ENCODE results near the gene ANK2. TPM values are rescaled to one million over a fixed set of nuclear protein-coding genes. Genes with fewer than 3 reads are reported as not detected.
A peak's percentile ranks its signal among the peaks of the same experiment; 100 is the strongest.

The ANK2 gene
- total and polyA plus RNA-seq, 2 donors: 9.0 to 149 TPM

DNA sequence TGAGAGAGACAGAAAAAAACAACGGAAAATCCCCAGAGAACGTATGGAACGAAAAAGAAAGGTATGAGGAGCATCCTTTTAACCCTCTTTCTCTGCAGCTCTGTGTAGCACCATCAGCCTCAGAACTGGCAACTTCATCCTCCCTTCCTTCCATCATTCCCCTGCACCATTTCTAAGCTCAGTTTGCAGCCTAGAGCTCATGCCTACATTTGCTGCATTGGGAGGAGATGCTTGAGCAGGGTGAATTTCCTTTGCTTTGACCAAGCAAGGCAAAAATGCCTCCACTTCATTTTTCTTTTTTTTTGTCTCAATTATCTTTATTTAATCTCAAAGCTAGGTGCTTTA lies 67.9 kb downstream of the ANK2 start:
- Histone ChIP-seq H3K4me3 (ENCODE audit: low read depth, low read length) (no peak overlapping the region), H3K4me1 (ENCODE audit: insufficient read depth) (no peaks in the 10 kb centered on the region), H3K36me3 (ENCODE audit: insufficient read depth) (no peaks in the 10 kb centered on the region), H3K27ac (ENCODE audit: low read depth) (no peak overlapping the region)
- WGBS: 66% methylated on average over 3 of the region's 3 CpGs
- no peak for DNase-seq (ENCODE audit: extremely low spot score)

DNA sequence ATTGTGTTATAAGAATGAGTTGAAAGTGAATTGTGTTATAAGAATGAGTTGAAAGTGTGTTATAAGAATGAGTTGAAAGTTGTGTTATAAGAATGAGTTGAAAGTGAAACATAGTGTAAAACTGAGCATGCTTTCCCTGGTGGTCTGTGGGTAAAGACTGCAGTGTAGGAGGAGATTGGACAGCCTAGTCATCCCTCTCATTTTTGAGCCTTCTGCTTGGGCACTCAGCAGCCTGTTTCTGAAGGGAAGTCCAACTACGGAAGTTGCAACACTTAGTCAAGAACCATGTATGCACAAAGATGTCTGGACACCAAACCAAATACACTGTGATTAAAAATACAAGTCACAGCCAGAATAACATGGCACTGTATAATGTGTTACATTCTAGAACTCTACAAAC lies 72.6 kb downstream of the ANK2 start:
- Histone ChIP-seq H3K4me1 (ENCODE audit: insufficient read depth) (no peaks in the 10 kb centered on the region), H3K27ac (ENCODE audit: low read depth) (no peak overlapping the region), H3K36me3 (ENCODE audit: insufficient read depth) (no peaks in the 10 kb centered on the region), H3K4me3 (ENCODE audit: low read depth, low read length) (no peak overlapping the region)
- WGBS: 95% methylated on average over 1 of the region's 1 CpG
- DNase-seq (ENCODE audit: extremely low spot score): no peak

- Histone ChIP-seq H3K36me3 (ENCODE audit: insufficient read depth) (no peaks in the 10 kb centered on the region), H3K27ac (ENCODE audit: low read depth) (no peak overlapping the region), H3K4me1 (ENCODE audit: insufficient read depth) (no peaks in the 10 kb centered on the region), H3K4me3 (ENCODE audit: low read depth, low read length) (no peak overlapping the region)
- 63% methylated on average over 1 of the region's 1 CpG for WGBS
- DNase-seq (ENCODE audit: extremely low spot score): no peak
Measured at GRCh38 chr4:113125418-113125817, 76.0 kb downstream of the ANK2 start.

DNA sequence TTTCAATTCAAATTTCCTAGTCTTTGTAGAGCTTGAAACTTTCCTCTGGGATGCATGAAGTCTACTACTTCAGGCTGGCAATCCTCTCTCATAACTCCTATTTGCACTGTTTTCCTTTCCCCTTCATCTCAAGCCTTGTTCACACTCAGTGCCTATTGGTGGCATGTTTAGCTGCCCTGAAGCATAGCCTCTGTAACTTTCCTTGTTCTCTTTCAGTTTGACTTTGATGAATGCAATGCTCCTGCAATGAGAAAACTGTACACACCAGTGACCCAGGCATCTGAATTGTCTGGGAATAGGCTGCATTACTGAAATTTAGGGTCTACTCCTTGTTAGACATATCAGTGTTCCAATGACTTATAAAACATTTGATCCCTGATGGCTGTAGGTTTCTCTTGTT lies 81.7 kb downstream of the ANK2 start:
- Histone ChIP-seq H3K36me3 (ENCODE audit: insufficient read depth) (no peaks in the 10 kb centered on the region), H3K4me1 (ENCODE audit: insufficient read depth) (no peaks in the 10 kb centered on the region), H3K27ac (ENCODE audit: low read depth) (no peak overlapping the region), H3K4me3 (ENCODE audit: low read depth, low read length) (no peak overlapping the region)
- DNase-seq (ENCODE audit: extremely low spot score): no peak

- no peak for DNase-seq (ENCODE audit: extremely low spot score)
Measured at GRCh38 chr4:113131621-113132020, 82.2 kb downstream of the ANK2 start.

DNA sequence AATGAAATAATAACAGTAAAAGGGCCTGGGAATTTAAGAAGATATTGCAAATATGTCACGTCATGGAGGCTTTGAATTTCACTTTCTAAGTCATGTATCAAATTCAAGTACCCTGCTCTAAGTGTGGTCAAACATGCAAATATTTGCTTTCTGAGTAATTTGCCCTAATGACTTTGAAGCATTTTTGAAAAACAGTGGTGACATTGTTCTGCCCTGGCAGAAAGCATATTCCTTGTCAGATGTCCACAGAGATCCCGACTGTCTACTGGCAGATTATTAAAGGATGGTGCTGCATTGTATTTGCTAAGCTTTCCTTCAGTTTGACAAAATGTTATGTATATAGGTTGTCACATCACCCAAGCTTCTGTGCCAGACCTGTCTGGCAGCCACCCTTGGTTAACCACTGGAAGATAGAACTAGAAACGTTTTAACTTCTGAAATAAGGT lies 92.5 kb downstream of the ANK2 start:
- no peak overlapping the region for H3K27ac ChIP-seq (ENCODE audit: low read depth)
- no peaks in the 10 kb centered on the region for H3K36me3 ChIP-seq (ENCODE audit: insufficient read depth)
- H3K4me1 ChIP-seq (ENCODE audit: insufficient read depth): no peaks in the 10 kb centered on the region
- no peak overlapping the region for H3K4me3 ChIP-seq (ENCODE audit: low read depth, low read length)
- WGBS: 51% methylated on average over 3 of the region's 3 CpGs
- no peak for DNase-seq (ENCODE audit: extremely low spot score)

More at GRCh38 chr4:113131621-113132020, 82.2 kb downstream of the ANK2 start:
- Histone ChIP-seq H3K27ac (ENCODE audit: low read depth) (no peak overlapping the region), H3K4me1 (ENCODE audit: insufficient read depth) (no peaks in the 10 kb centered on the region), H3K36me3 (ENCODE audit: insufficient read depth) (no peaks in the 10 kb centered on the region), H3K4me3 (ENCODE audit: low read depth, low read length) (no peak overlapping the region)
- WGBS: 63% methylated on average over 2 of the region's 2 CpGs

GRCh38 chr4:113142351-113142750 lies 92.9 kb downstream of the ANK2 start:
- Histone ChIP-seq H3K4me3 (ENCODE audit: low read depth, low read length) (no peak overlapping the region), H3K4me1 (ENCODE audit: insufficient read depth) (no peaks in the 10 kb centered on the region), H3K36me3 (ENCODE audit: insufficient read depth) (no peaks in the 10 kb centered on the region), H3K27ac (ENCODE audit: low read depth) (no peak overlapping the region)
- no peak for DNase-seq (ENCODE audit: extremely low spot score)
- 84% methylated on average over 3 of the region's 3 CpGs for WGBS

DNA sequence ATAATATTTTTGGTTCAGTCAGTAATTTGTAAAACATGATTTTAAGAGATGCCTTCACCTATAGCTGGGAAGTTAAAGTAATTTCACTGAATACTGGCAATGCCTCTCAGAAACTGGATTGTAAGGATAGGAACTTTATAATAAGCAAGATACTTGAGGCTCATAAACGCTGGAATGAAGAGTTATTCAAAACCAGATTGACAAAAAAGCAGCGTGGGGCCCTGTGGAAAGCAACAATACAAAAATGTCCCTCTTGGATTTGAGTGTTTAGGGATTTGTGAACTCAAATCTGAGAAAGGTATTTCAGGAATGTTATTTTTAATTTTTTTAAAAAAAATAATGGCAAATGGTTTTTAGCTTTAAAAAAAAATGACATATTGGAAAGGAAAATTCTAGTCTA lies 94.6 kb downstream of the ANK2 start:
- no peaks in the 10 kb centered on the region for H3K4me1 ChIP-seq (ENCODE audit: insufficient read depth)
- H3K27ac ChIP-seq (ENCODE audit: low read depth): no peak overlapping the region
- no peak overlapping the region for H3K4me3 ChIP-seq (ENCODE audit: low read depth, low read length)
- DNase-seq (ENCODE audit: extremely low spot score): no peak
- no peaks in the 10 kb centered on the region for H3K36me3 ChIP-seq (ENCODE audit: insufficient read depth)
- WGBS: 72% methylated on average over 2 of the region's 2 CpGs

- 89% methylated on average over 1 of the region's 1 CpG for WGBS
- Histone ChIP-seq H3K4me1 (ENCODE audit: insufficient read depth) (no peaks in the 10 kb centered on the region), H3K4me3 (ENCODE audit: low read depth, low read length) (no peak overlapping the region), H3K36me3 (ENCODE audit: insufficient read depth) (no peaks in the 10 kb centered on the region), H3K27ac (ENCODE audit: low read depth) (no peak overlapping the region)
- DNase-seq (ENCODE audit: extremely low spot score): no peak
Measured at GRCh38 chr4:113145147-113145518, 95.7 kb downstream of the ANK2 start.

- Histone ChIP-seq H3K27ac (ENCODE audit: low read depth) (no peak overlapping the region), H3K4me1 (ENCODE audit: insufficient read depth) (no peaks in the 10 kb centered on the region), H3K36me3 (ENCODE audit: insufficient read depth) (no peaks in the 10 kb centered on the region), H3K4me3 (ENCODE audit: low read depth, low read length) (no peak overlapping the region)
- DNase-seq (ENCODE audit: extremely low spot score): no peak
- WGBS: 67% methylated on average over 8 of the region's 8 CpGs
Measured at GRCh38 chr4:113145519-113146291, 96.3 kb downstream of the ANK2 start.

DNA sequence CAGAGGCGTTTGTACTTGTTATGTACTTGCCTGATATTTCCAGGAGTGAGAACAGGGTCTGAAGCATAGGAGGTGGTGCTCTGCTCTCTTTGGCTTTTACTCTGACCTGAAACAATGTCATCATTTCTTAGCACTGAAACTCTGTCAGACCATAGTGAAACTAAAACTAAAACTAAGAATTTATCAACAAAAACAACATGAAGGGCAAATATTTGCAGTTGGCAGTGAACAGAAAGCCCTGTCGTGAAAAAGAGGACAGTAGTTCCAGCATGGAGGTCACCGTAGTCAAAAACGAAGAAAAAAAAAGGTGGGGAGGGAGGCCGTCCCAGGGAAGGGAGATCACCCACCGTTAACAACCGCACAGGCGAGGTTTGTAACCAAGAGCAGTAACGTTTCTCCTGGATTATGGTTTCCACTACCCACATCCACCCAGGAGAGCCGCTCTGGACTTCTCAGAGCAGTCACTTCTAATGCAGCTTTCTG lies 97.5 kb downstream of the ANK2 start:
- no peak for DNase-seq (ENCODE audit: extremely low spot score)
- Histone ChIP-seq H3K27ac (ENCODE audit: low read depth) (no peak overlapping the region), H3K4me1 (ENCODE audit: insufficient read depth) (no peaks in the 10 kb centered on the region), H3K4me3 (ENCODE audit: low read depth, low read length) (peak overlapping the region; percentile 46), H3K36me3 (ENCODE audit: insufficient read depth) (no peaks in the 10 kb centered on the region)
- WGBS: 42% methylated on average over 10 of the region's 10 CpGs

DNA sequence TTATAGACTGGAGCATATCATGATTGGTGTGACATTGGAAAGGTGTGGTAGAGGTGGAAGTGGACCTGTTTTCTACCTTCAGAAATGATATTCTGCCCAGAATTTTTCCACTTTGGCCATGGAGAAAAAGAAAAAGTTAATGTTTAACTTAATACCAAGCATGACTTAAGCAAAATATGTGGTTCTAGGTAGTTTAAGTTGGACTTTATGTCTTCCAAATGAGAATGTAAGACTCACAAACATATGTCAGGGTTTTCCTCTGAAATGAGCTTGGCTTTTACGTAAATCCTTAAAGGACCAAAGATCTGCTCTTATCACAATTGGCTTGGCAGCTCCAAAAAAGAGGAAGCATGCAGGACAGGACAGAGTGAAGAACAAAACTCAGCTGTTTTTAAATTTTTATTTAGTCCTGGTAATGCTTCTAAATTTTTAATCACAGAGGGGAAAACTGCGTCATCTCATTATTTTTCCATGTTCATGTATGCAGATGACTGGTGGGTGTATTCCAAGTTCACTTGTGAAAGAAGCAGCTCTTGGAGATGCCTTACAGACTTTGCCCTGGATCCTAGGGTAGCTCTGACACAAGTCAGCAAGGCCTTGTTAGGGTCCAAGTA lies 98.2 kb downstream of the ANK2 start:
- Histone ChIP-seq H3K4me3 (ENCODE audit: low read depth, low read length) (no peak overlapping the region), H3K27ac (ENCODE audit: low read depth) (no peak overlapping the region), H3K36me3 (ENCODE audit: insufficient read depth) (no peaks in the 10 kb centered on the region), H3K4me1 (ENCODE audit: insufficient read depth) (no peaks in the 10 kb centered on the region)
- 41% methylated on average over 2 of the region's 2 CpGs for WGBS
- no peak for DNase-seq (ENCODE audit: extremely low spot score)

DNA sequence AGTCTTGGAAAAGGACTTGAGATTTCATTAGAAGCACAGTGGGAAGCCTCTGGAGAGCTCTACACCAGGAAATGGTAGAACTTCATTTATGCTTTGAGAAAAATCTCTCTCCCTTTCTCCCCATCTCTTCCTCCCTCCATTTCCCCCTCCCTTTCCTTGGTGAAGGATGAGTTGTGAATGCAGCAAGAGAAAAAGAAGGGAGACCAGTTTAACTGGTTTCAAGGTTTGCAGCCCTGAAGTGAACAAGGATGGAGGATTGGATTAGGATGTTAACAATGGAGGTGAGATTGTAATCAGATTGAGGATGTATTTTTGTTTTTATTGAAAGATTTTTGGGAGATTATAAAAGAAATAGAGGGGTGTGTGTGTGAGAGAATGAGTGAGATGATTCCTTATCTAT lies 99.5 kb downstream of the ANK2 start:
- Histone ChIP-seq H3K4me3 (ENCODE audit: low read depth, low read length) (no peak overlapping the region), H3K36me3 (ENCODE audit: insufficient read depth) (no peaks in the 10 kb centered on the region), H3K27ac (ENCODE audit: low read depth) (no peak overlapping the region), H3K4me1 (ENCODE audit: insufficient read depth) (no peaks in the 10 kb centered on the region)
- no peak for DNase-seq (ENCODE audit: extremely low spot score)

- 50% methylated on average over 2 of the region's 2 CpGs for whole genome bisulfite sequencing
- H3K4me1 ChIP-seq (ENCODE audit: insufficient read depth): no peaks in the 10 kb centered on the region
- H3K4me3 ChIP-seq (ENCODE audit: low read depth, low read length): no peak overlapping the region
- no peak overlapping the region for H3K27ac ChIP-seq (ENCODE audit: low read depth)
- no peak for DNase-seq (ENCODE audit: extremely low spot score)
- no peaks in the 10 kb centered on the region for H3K36me3 ChIP-seq (ENCODE audit: insufficient read depth)
Measured at GRCh38 chr4:113153529-113154101, 104.2 kb downstream of the ANK2 start.
